Tibial nerve (tissue), 4 donors: ENCODE results near the gene GIPC2. TPM values are rescaled to one million over a fixed set of nuclear protein-coding genes. Genes with fewer than 3 reads are reported as not detected.

ENCODE experiments used
- DNase-seq, 2 donors: peaks; one replicate each; pipeline ENCODE4 v3.0.0-alpha.2; 2019; ENCODE audit warnings: low spot score in 2 of 2
- H3K27ac ChIP-seq, 4 donors: fragments of 200-600 bp; sonication (generic) in 3 of 4; one replicate each; pipeline ENCODE4 v1.5.1; 2017 to 2019; ENCODE audit warnings: mild to moderate bottlenecking in 1 of 4
- H3K27me3 ChIP-seq, 2 donors: fragments of 200-600 bp; sonication (generic) in 1 of 2; one replicate each; pipeline versions ENCODE4 v1.5.1 to v1.6.0; 2017 to 2019
- H3K36me3 ChIP-seq, 3 donors: fragments of 200-600 bp; sonication (generic); one replicate each; pipeline ENCODE4 v1.5.1; 2018 to 2019
- H3K4me1 ChIP-seq, 4 donors: fragments of 200-600 bp; sonication (generic) in 3 of 4; one replicate each; pipeline ENCODE4 v1.5.1; 2017 to 2019
- H3K4me3 ChIP-seq, 4 donors: fragments of 200-600 bp; sonication (generic) in 3 of 4; one replicate each; pipeline ENCODE4 v1.5.1; 2017 to 2019; ENCODE audit warnings: mild to moderate bottlenecking in 1 of 4, moderate library complexity in 1 of 4
- H3K9me3 ChIP-seq, 4 donors: fragments of 200-600 bp; sonication (generic) in 3 of 4; one replicate each; pipeline ENCODE4 v1.5.1; 2017 to 2019
- EP300 ChIP-seq, 2 donors: sonication (generic); formaldehyde crosslinking; IDR thresholded peaks; one replicate each; pipeline ENCODE4 v1.6.1; 2017; ENCODE audit warnings: antibody characterized with exemption in 2 of 2, mild to moderate bottlenecking in 1 of 2
- POLR2A ChIP-seq, 2 donors: fragments of 450-650 bp; IDR thresholded peaks; one replicate each; pipeline ENCODE4 v1.6.1; 2017; ENCODE audit warnings: antibody characterized with exemption in 2 of 2, mild to moderate bottlenecking in 2 of 2, moderate library complexity in 2 of 2
- WGBS, 2 donors: methylation state at CpG; one replicate each; pipeline ENCODE4 v1.1.5; 2018; 5-methylcytosine and 5-hydroxymethylcytosine counted together
- total RNA-seq, 4 donors: library from RNA; depleted of rRNA; stranded (reverse); fragments of >200 nt; gene quantifications; one replicate each; pipeline ENCODE4 v1.1.0, GENCODE V29; 2016
- TF ChIP-seq, protein P1 (sequence below), 5 experiments: fragments of 200-600 bp in 3 of 5; fragments of 450-650 bp in 2 of 5; sonication (generic) in 3 of 5; IDR thresholded peaks; one replicate each; pipeline ENCODE4 v1.5.1; 2016 to 2019; ENCODE audit warnings: antibody characterized with exemption in 5 of 5, mild to moderate bottlenecking in 3 of 5, moderate library complexity in 2 of 5

GIPC2 gene
- total RNA-seq, 4 donors from 2014 or later, result 2.1 to 6.9 (median 3.7) TPM

DNA sequence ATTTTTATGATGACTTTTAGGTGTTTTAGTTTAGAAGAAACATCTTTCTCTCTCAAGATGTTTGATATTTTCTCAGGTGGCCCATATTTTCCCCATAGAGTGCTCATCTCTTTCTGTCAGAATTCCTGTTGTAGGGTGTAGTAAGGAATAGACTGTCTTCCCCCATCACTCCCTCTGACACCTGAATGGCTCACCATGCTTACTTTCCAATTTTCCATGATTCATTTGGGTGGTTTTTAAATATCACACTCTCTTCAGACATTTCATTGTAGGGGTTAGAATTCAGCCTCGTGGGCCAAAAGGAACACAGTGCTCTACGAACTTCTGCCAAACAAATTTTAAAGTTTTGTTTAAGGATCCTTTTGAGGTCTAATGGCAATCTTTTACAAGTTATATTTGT, 24.0 kb downstream of the GIPC2 start:
- H3K4me3 ChIP-seq, result no peak overlapping the region
- H3K27me3 ChIP-seq, result no peaks in the 10 kb centered on the region
- H3K9me3 ChIP-seq, result no peaks in the 10 kb centered on the region
- H3K4me1 ChIP-seq, result no peaks in the 10 kb centered on the region
- 66 to 71% methylated on average over 2 of the region's 2 CpGs for WGBS, 2 donors
- no peak overlapping the region for H3K27ac ChIP-seq
- TF ChIP-seq EP300 (IDR thresholded peaks at IDR 0.05), result no peak
- no peak for TF ChIP-seq POLR2A (IDR thresholded peaks at IDR 0.05)
- TF ChIP-seq, protein P1, sequence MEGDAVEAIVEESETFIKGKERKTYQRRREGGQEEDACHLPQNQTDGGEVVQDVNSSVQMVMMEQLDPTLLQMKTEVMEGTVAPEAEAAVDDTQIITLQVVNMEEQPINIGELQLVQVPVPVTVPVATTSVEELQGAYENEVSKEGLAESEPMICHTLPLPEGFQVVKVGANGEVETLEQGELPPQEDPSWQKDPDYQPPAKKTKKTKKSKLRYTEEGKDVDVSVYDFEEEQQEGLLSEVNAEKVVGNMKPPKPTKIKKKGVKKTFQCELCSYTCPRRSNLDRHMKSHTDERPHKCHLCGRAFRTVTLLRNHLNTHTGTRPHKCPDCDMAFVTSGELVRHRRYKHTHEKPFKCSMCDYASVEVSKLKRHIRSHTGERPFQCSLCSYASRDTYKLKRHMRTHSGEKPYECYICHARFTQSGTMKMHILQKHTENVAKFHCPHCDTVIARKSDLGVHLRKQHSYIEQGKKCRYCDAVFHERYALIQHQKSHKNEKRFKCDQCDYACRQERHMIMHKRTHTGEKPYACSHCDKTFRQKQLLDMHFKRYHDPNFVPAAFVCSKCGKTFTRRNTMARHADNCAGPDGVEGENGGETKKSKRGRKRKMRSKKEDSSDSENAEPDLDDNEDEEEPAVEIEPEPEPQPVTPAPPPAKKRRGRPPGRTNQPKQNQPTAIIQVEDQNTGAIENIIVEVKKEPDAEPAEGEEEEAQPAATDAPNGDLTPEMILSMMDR (IDR thresholded peaks at IDR 0.05), result no peak
- H3K36me3 ChIP-seq, result no peaks in the 10 kb centered on the region
- DNase-seq, result no peak

DNA sequence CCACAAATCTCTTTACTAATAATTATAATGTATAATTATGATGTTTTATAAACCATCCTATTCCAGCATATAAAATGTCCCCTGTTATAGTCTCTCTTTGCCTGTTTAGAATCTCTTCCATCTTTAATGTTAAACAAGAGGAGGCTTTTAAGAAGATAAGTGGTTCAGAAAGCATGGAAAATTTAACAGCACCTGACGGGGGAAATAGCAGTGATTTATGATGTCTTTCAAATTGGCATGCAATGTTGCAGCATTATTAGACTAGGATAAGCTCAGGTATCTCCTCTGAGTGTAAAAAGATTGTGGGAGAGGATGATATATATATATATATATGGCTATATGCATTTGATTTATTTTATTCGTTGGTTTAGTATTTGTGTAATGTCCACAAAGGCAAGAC, 24.4 kb downstream of the GIPC2 start:
- H3K4me1 ChIP-seq, result no peaks in the 10 kb centered on the region
- DNase-seq, result no peak
- 69 to 79% methylated on average over 2 of the region's 2 CpGs for WGBS, 2 donors
- no peaks in the 10 kb centered on the region for H3K36me3 ChIP-seq
- TF ChIP-seq, protein P1 (IDR thresholded peaks at IDR 0.05), result no peak
- TF ChIP-seq EP300 (IDR thresholded peaks at IDR 0.05), result no peak
- TF ChIP-seq POLR2A (IDR thresholded peaks at IDR 0.05), result no peak
- no peaks in the 10 kb centered on the region for H3K27me3 ChIP-seq
- H3K27ac ChIP-seq, result no peak overlapping the region
- H3K9me3 ChIP-seq, result no peaks in the 10 kb centered on the region
- H3K4me3 ChIP-seq, result no peak overlapping the region

DNA sequence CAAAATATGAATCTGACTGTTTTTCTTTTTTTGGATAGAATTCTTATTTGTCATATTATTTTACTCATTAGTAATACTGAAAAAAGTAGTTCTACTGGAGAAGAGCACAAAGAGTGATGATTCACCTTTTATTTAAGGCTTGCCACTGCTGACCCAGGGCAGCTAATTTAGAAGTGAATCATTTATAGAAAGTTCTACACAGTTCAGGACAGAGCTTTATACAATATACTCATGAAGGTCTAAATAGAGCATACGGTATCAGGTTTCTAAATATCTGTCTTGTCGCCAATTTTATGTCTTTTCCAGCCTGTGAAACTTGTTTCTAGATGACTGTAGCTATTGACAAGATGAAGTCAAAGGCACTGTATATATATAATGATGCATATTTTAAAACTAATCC, 25.0 kb downstream of the GIPC2 start:
- TF ChIP-seq, protein P1 (IDR thresholded peaks at IDR 0.05), result no peak
- TF ChIP-seq EP300 (IDR thresholded peaks at IDR 0.05), result no peak
- TF ChIP-seq POLR2A (IDR thresholded peaks at IDR 0.05), result no peak
- Histone ChIP-seq H3K4me3 (no peak overlapping the region), H3K4me1 (no peaks in the 10 kb centered on the region), H3K27me3 (no peaks in the 10 kb centered on the region), H3K27ac (no peak overlapping the region), H3K9me3 (no peaks in the 10 kb centered on the region), H3K36me3 (no peaks in the 10 kb centered on the region)
- no peak for DNase-seq
- 29 to 30% methylated on average over 2 of the region's 2 CpGs for WGBS, 2 donors

DNA sequence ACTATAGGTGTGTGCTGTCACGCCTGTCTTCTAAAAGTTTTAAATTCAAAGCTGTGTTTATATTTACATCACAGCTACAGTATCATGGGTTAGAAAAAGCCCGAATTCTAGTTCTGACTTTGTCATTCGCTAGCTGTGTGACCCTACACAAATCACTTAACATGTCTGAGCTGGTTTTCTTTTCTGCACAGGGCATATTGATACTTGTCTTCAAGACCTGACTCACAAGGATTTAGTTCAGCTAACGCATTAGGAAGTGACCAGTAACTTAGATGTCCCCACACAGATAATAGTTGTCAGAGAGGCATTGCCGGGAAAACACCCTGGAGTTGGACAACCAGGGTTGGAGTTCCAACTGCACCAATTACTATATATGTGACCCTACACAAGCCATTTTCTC, 25.9 kb downstream of the GIPC2 start:
- WGBS, 2 donors, result 81 to 83% methylated on average over 5 of the region's 5 CpGs
- Histone ChIP-seq H3K4me3 (no peak overlapping the region), H3K27ac (no peak overlapping the region), H3K27me3 (no peaks in the 10 kb centered on the region), H3K9me3 (no peaks in the 10 kb centered on the region), H3K4me1 (no peaks in the 10 kb centered on the region), H3K36me3 (no peaks in the 10 kb centered on the region)
- no peak for DNase-seq
- TF ChIP-seq, protein P1 (IDR thresholded peaks at IDR 0.05), result no peak
- TF ChIP-seq POLR2A (IDR thresholded peaks at IDR 0.05) (no peak), EP300 (IDR thresholded peaks at IDR 0.05) (no peak)

DNA sequence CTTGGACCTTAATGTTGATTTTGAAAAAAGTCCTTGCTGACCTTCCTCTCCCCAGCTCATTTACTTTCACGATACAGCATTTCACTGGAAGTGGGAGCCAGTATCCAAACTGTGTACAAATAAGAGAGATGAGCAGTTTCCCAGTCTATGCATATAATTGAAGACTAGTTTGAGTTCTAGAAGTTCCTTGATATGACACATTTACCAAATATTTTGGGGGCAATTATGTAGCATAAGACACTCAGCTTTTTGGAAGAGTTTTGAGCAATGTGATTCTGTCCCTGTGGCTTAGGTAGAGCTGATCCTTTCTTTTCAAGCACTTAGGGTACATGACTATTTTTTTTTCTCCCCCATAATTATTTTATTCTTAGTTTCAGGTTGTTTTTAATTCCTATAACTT, 26.4 kb downstream of the GIPC2 start:
- H3K4me1 ChIP-seq, result no peaks in the 10 kb centered on the region
- H3K27ac ChIP-seq, result no peak overlapping the region
- no peak for DNase-seq
- H3K27me3 ChIP-seq, result no peaks in the 10 kb centered on the region
- WGBS, 2 donors, result 80 to 81% methylated on average over 1 of the region's 1 CpG
- no peaks in the 10 kb centered on the region for H3K36me3 ChIP-seq
- H3K9me3 ChIP-seq, result no peaks in the 10 kb centered on the region
- no peak overlapping the region for H3K4me3 ChIP-seq
- TF ChIP-seq EP300 (IDR thresholded peaks at IDR 0.05), result no peak
- TF ChIP-seq, protein P1 (IDR thresholded peaks at IDR 0.05), result no peak
